H54 (cell line): ENCODE results near the gene BTBD3.

Experiments used
- DNase-seq: peaks from one replicate; pipeline ENCODE4 v3.0.0; 2011; ENCODE audit warnings: low spot score, mixed read lengths; ENCODE audit not compliant: insufficient read length
- FAIRE-seq: peaks from 3 replicates; lab custom pipeline; 2011; peaks lifted over from hg19 to GRCh38; lab: Jason Lieb, UNC
- POLR2A ChIP-seq: IDR thresholded peaks from 2 replicates; pipeline ENCODE4 v1.6.1; 2011; ENCODE audit warnings: low read depth, mild to moderate bottlenecking, low read length

The BTBD3 gene

GRCh38 chr20:11902285-11902697 is 15.4 kb upstream of the BTBD3 start:
- TF ChIP-seq POLR2A = no peak
- DNase-seq (no peak), FAIRE-seq (peak; percentile 73)

GRCh38 chr20:11905460-11906179 is 12.1 kb upstream of the BTBD3 start:
- no peak for TF ChIP-seq POLR2A
- DNase-seq = no peak
- FAIRE-seq = no peak

GRCh38 chr20:11906626-11907480 is 10.8 kb upstream of the BTBD3 start:
- no peak for TF ChIP-seq POLR2A
- DNase-seq (no peak), FAIRE-seq (no peak)

GRCh38 chr20:11907621-11908020 is 10.1 kb upstream of the BTBD3 start:
- FAIRE-seq = peak; percentile 20
- TF ChIP-seq POLR2A = no peak
- DNase-seq = no peak

- DNase-seq = no peak
- TF ChIP-seq POLR2A = no peak
- peak; percentile 80 for FAIRE-seq
These were observed 5.6 kb upstream of the BTBD3 start for GRCh38 chr20:11912013-11912658.

GRCh38 chr20:11912659-11913415 is 4.9 kb upstream of the BTBD3 start:
- FAIRE-seq (no peak), DNase-seq (no peak)
- no peak for TF ChIP-seq POLR2A

- no peak for TF ChIP-seq POLR2A
- no peak for DNase-seq
- FAIRE-seq = no peak
These were observed 725 bp downstream of the BTBD3 start for GRCh38 chr20:11918391-11918845.

- DNase-seq (no peak), FAIRE-seq (no peak)
- TF ChIP-seq POLR2A = no peak
These were observed 1.3 kb downstream of the BTBD3 start for GRCh38 chr20:11918981-11919380.

- no peak for TF ChIP-seq POLR2A
- FAIRE-seq = no peak
- no peak for DNase-seq
These were observed 1.9 kb downstream of the BTBD3 start for GRCh38 chr20:11919581-11919980.

- DNase-seq = no peak
- no peak for TF ChIP-seq POLR2A
- FAIRE-seq = no peak
These were observed 2.4 kb downstream of the BTBD3 start for GRCh38 chr20:11920083-11920482.

GRCh38 chr20:11921321-11921720 is 3.6 kb downstream of the BTBD3 start:
- FAIRE-seq (no peak), DNase-seq (no peak)
- no peak for TF ChIP-seq POLR2A

- no peak for TF ChIP-seq POLR2A
- no peak for FAIRE-seq
These were observed 4.9 kb downstream of the BTBD3 start for GRCh38 chr20:11922561-11922960.

GRCh38 chr20:11924923-11925322 is 7.2 kb downstream of the BTBD3 start:
- no peak for TF ChIP-seq POLR2A
- DNase-seq (no peak), FAIRE-seq (no peak)

More at GRCh38 chr20:11922561-11922960, 4.9 kb downstream of the BTBD3 start:
- no peak for DNase-seq
